ENCODE results near the gene KPNA4.

GRCh38 chr3:160477750-160478149, 87.6 kb downstream of the KPNA4 start:
- TF ChIP-seq CTCF (IDR thresholded peaks at IDR 0.05; ENCODE audit: low read depth, low read length, poor library complexity, severe bottlenecking) (no peak), EZH2phosphoT487 (IDR thresholded peaks at IDR 0.05; ENCODE audit: borderline replicate concordance, low read length) (no peak)
